Cardiac fibroblast (primary cell): ENCODE results near the gene APOF.

ENCODE experiments used
- DNase-seq, 2 donors: peaks; one replicate each; pipeline versions ENCODE4 v3.0.0 to v3.0.0-alpha.2; 2010; ENCODE audit warnings: low read depth in 2 of 2
- H3K4me3 ChIP-seq, 2 donors: replicated peaks in 1 of 2; 1 replicate in 1 of 2; 2 replicates in 1 of 2; pipeline ENCODE4 v1.5.1; 2011; ENCODE audit warnings: low read depth in 2 of 2, low read length in 2 of 2, mild to moderate bottlenecking in 2 of 2, moderate library complexity in 1 of 2
- CTCF ChIP-seq: IDR thresholded peaks from one replicate; pipeline ENCODE4 v1.5.1; 2011; ENCODE audit warnings: low read depth, mild to moderate bottlenecking, low read length, inconsistent platforms

Gene APOF

GRCh38 chr12:56398324-56398723, 35.7 kb upstream of the APOF start:
- H3K4me3 ChIP-seq: no peak overlapping the region
- no peak for TF ChIP-seq CTCF
- no peak for DNase-seq

- DNase-seq: no peak
- no peak for TF ChIP-seq CTCF
- no peak overlapping the region for H3K4me3 ChIP-seq
Observed at GRCh38 chr12:56392331-56392730, 29.7 kb upstream of the APOF start.

- no peak for TF ChIP-seq CTCF
- no peak overlapping the region for H3K4me3 ChIP-seq
- DNase-seq: no peak
Observed at GRCh38 chr12:56391721-56392120, 29.1 kb upstream of the APOF start.

GRCh38 chr12:56389412-56389811, 26.8 kb upstream of the APOF start:
- DNase-seq: no peak
- TF ChIP-seq CTCF: no peak
- H3K4me3 ChIP-seq: no peak overlapping the region

- no peak for TF ChIP-seq CTCF
- H3K4me3 ChIP-seq: no peak overlapping the region
- peak; percentile 42 to 52 for DNase-seq
Observed at GRCh38 chr12:56387152-56387736, 24.6 kb upstream of the APOF start.

- DNase-seq: peak in 1 of 2 donors; percentile 43
- TF ChIP-seq CTCF: no peak
- no peak overlapping the region for H3K4me3 ChIP-seq
Observed at GRCh38 chr12:56385873-56386272, 23.2 kb upstream of the APOF start.

- DNase-seq: no peak
- no peak overlapping the region for H3K4me3 ChIP-seq
- no peak for TF ChIP-seq CTCF
Observed at GRCh38 chr12:56382611-56383010, 20.0 kb upstream of the APOF start.
